Activated CD4-positive, alpha-beta memory T cell treated with anti-CD3 and anti-CD28 coated beads, Interleukin-2, amount 10 ng/mL, durations not matched to agents 7 days and 5 days (primary cell): ENCODE data around the gene HRC. TPM values are rescaled to one million over a fixed set of nuclear protein-coding genes. Genes with fewer than 3 reads are reported as not detected.

Experiments
- CTCF ChIA-PET: fragments of 350-600 bp; sonication (Branson Sonifier 250); formaldehyde crosslinking; loops from one replicate; lab custom pipeline; 2021; ENCODE audit warnings: antibody characterized with exemption, inconsistent platforms; lab: Charles Lee
- POLR2A ChIA-PET: fragments of 350-600 bp; sonication (Branson Sonifier 250); formaldehyde crosslinking; loops from one replicate; lab custom pipeline; 2021; ENCODE audit warnings: antibody characterized with exemption; lab: Charles Lee
- DNase-seq: peaks from one replicate; pipeline ENCODE4 v3.0.0-alpha.2; 2020
- H3K27ac Mint-ChIP-seq: one replicate; pipeline ENCODE4 v1.8.0; 2021; ENCODE audit warnings: mild to moderate bottlenecking, mixed read lengths
- H3K27me3 Mint-ChIP-seq: one replicate; pipeline ENCODE4 v1.8.0; 2021; ENCODE audit warnings: mixed read lengths
- H3K36me3 Mint-ChIP-seq: one replicate; pipeline ENCODE4 v1.8.0; 2021; ENCODE audit warnings: low read depth, mixed read lengths
- H3K4me1 Mint-ChIP-seq: one replicate; pipeline ENCODE4 v1.8.0; 2021; ENCODE audit warnings: mixed read lengths
- H3K4me3 Mint-ChIP-seq: one replicate; pipeline ENCODE4 v1.8.0; 2021; ENCODE audit warnings: mild to moderate bottlenecking, mixed read lengths
- H3K9me3 Mint-ChIP-seq: one replicate; pipeline ENCODE4 v1.8.0; 2021; ENCODE audit warnings: mixed read lengths
- total RNA-seq, 2 experiments: library from RNA; stranded (reverse); gene quantifications; one replicate each; pipeline ENCODE4 v1.2.3, GENCODE V29; 2021

HRC gene
- total RNA-seq, 2 experiments from 2014 or later, result not detected

GRCh38 chr19:49103331-49104085 lies 51.7 kb downstream of the HRC start:
- H3K4me3 Mint-ChIP-seq, result no peak overlapping the region
- H3K4me1 Mint-ChIP-seq, result peaks cover 7% of the 10 kb centered on the region
- H3K36me3 Mint-ChIP-seq, result peaks cover 68% of the 10 kb centered on the region
- H3K27me3 Mint-ChIP-seq, result no peaks in the 10 kb centered on the region
- POLR2A ChIA-PET, result no interaction called here
- no peaks in the 10 kb centered on the region for H3K9me3 Mint-ChIP-seq
- no peak for DNase-seq
- CTCF ChIA-PET, result interaction anchor here (0.6 kb wide), 1 partner anchor 161 kb away, joined by 3 read pairs; no protein-coding TSS in a partner anchor
- no peak overlapping the region for H3K27ac Mint-ChIP-seq

GRCh38 chr19:49102303-49102702 lies 52.9 kb downstream of the HRC start:
- ChIA-PET POLR2A (no interaction called here), CTCF (no interaction called here)
- Mint-ChIP-seq H3K9me3 (no peaks in the 10 kb centered on the region), H3K27me3 (no peaks in the 10 kb centered on the region), H3K36me3 (peaks cover 73% of the 10 kb centered on the region), H3K4me3 (no peak overlapping the region), H3K27ac (no peak overlapping the region), H3K4me1 (peaks cover 13% of the 10 kb centered on the region)
- DNase-seq, result no peak

Other genes starting within 250 kb of the HRC start
- gene DHDH, start 221.7 kb downstream of the HRC start, total RNA-seq, result 1 to 10 TPM; 1.6 to 2.9 TPM
- gene BAX, start 200.5 kb downstream of the HRC start, total RNA-seq, result 100 to 1,000 TPM; 255 to 258 TPM
- 1,000 to 10,000 TPM; 1,110 to 1,123 TPM for gene FTL, start 190.1 kb downstream of the HRC start, total RNA-seq
- 10 to 100 TPM; 55.1 to 56.3 TPM for gene GYS1, start 162.1 kb downstream of the HRC start, total RNA-seq
- gene RUVBL2, start 161.5 kb downstream of the HRC start, total RNA-seq, result 10 to 100 TPM; 74.7 to 80.1 TPM
- under 1 TPM; 0.63 to 0.88 TPM for gene LHB, start 138.3 kb downstream of the HRC start, total RNA-seq
- not detected for gene CGB3, start 131.1 kb downstream of the HRC start, total RNA-seq
- gene CGB2, start 123.5 kb downstream of the HRC start, total RNA-seq, result not detected
- not detected for gene CGB1, start 118.5 kb downstream of the HRC start, total RNA-seq
- gene CGB5, start 111.5 kb downstream of the HRC start, total RNA-seq, result not detected
- gene CGB8, start 106.3 kb downstream of the HRC start, total RNA-seq, result not detected
- gene CGB7, start 97.6 kb downstream of the HRC start, total RNA-seq, result not detected
- not detected for gene NTF4, start 90.6 kb downstream of the HRC start, total RNA-seq
- not detected for gene KCNA7, start 82.7 kb downstream of the HRC start, total RNA-seq
- gene SNRNP70, start 69.9 kb downstream of the HRC start, total RNA-seq, result 100 to 1,000 TPM; 179 to 188 TPM
- gene LIN7B, start 41.0 kb downstream of the HRC start, total RNA-seq, result 1 to 10 TPM; 4.3 to 4.7 TPM
- 1 to 10 TPM; 1.0 TPM for gene C19orf73, start 36.3 kb downstream of the HRC start, total RNA-seq
- 1 to 10 TPM; 2.6 TPM for gene PPFIA3, start 35.9 kb downstream of the HRC start, total RNA-seq
- gene TRPM4, start 2.4 kb upstream of the HRC start, total RNA-seq, result under 1 TPM in 1 of 2 experiments, not detected in 1; 0.58 TPM
- 1 to 10 TPM; 3.0 to 3.5 TPM for gene SLC6A16, start 169.8 kb upstream of the HRC start, total RNA-seq
- gene CD37, start 180.0 kb upstream of the HRC start, total RNA-seq, result 100 to 1,000 TPM; 278 to 299 TPM
- gene TEAD2, start 207.0 kb upstream of the HRC start, total RNA-seq, result not detected
- not detected for gene DKKL1, start 208.5 kb upstream of the HRC start, total RNA-seq
- gene KASH5, start 232.9 kb upstream of the HRC start, total RNA-seq, result under 1 TPM; 0.73 to 0.81 TPM